Natural killer cell (primary cell): ENCODE data around the gene COX4I2. TPM values are rescaled to one million over a fixed set of nuclear protein-coding genes. Genes with fewer than 3 reads are reported as not detected.

Experiments
- ATAC-seq, 3 donors: fragments of 150-1000 bp in 2 of 3; fragments of 200-7000 bp in 1 of 3; cut with Tn5 transposase; 1 replicate in 1 of 3; 2 replicates in 2 of 3; pipeline ENCODE4 v1.10.0; 2021; ENCODE audit warnings: mild to moderate bottlenecking in 2 of 3, moderate library complexity in 2 of 3
- DNase-seq, 2 donors: peaks; one replicate each; pipeline versions ENCODE4 v3.0.0 to v3.0.0-alpha.2; 2013 to 2021; ENCODE audit warnings: mixed read lengths in 1 of 2
- H3K27ac ChIP-seq: one replicate; pipeline ENCODE4 v1.5.1; 2013; ENCODE audit warnings: mild to moderate bottlenecking, low read length
- H3K27me3 ChIP-seq: one replicate; pipeline ENCODE4 v1.6.1; 2013; ENCODE audit warnings: low read length; ENCODE audit not compliant: control insufficient read depth, insufficient read depth
- H3K36me3 ChIP-seq: one replicate; pipeline ENCODE4 v1.6.1; 2013; ENCODE audit warnings: low read length; ENCODE audit not compliant: control insufficient read depth, insufficient read depth
- H3K4me1 ChIP-seq: one replicate; pipeline ENCODE4 v1.6.1; 2013; ENCODE audit warnings: low read length; ENCODE audit not compliant: control insufficient read depth, insufficient read depth
- H3K4me3 ChIP-seq: one replicate; pipeline ENCODE4 v1.5.1; 2013; ENCODE audit warnings: low read length
- H3K9me3 ChIP-seq: one replicate; pipeline ENCODE4 v1.6.1; 2013; ENCODE audit warnings: low read length; ENCODE audit not compliant: control insufficient read depth, insufficient read depth
- H3K27ac Mint-ChIP-seq, 2 donors: one replicate each; pipeline ENCODE4 v1.8.0; 2022; ENCODE audit warnings: mild to moderate bottlenecking in 2 of 2, mixed read lengths in 2 of 2, moderate library complexity in 1 of 2
- H3K27me3 Mint-ChIP-seq, 2 donors: one replicate each; pipeline ENCODE4 v1.8.0; 2022; ENCODE audit warnings: low read depth in 2 of 2, mixed read lengths in 2 of 2
- H3K36me3 Mint-ChIP-seq: one replicate; pipeline ENCODE4 v1.8.0; 2022; ENCODE audit warnings: mixed read lengths
- H3K4me1 Mint-ChIP-seq, 2 donors: one replicate each; pipeline ENCODE4 v1.8.0; 2022; ENCODE audit warnings: mixed read lengths in 2 of 2
- H3K4me3 Mint-ChIP-seq: one replicate; pipeline ENCODE4 v1.8.0; 2022; ENCODE audit warnings: mild to moderate bottlenecking, moderate library complexity, mixed read lengths
- H3K9me3 Mint-ChIP-seq, 2 donors: one replicate each; pipeline ENCODE4 v1.8.0; 2022; ENCODE audit warnings: mixed read lengths in 2 of 2
- CTCF ChIP-seq: fragments of 200-600 bp; IDR thresholded peaks from one replicate; pipeline ENCODE4 v1.8.0; 2022; ENCODE audit warnings: antibody characterized with exemption
- WGBS: methylation state at CpG from one replicate; pipeline ENCODE4 v1.1.7; 2013; ENCODE audit warnings: missing lambda C conversion rate; ENCODE audit not compliant: insufficient coverage; 5-methylcytosine and 5-hydroxymethylcytosine counted together
- intact Hi-C: fragments of 100-400 bp; cut with micrococcal nuclease; formaldehyde crosslinking; loops from one replicate; pipeline ENCODE4 v1.14.2; 2022
- total RNA-seq, 4 donors: library from RNA; stranded (reverse); fragments of 120-200 nt in 1 of 4; gene quantifications; one replicate each; pipeline versions ENCODE4 v1.2.3 to v1.2.4, GENCODE V29; 2013 to 2022

COX4I2 gene
- total RNA-seq, 3 donors from 2014 or later (not counting 1 experiment from before 2014, with no cell fraction given) = not detected

GRCh38 chr20:31678389-31679356, 41.0 kb downstream of the COX4I2 start:
- Histone ChIP-seq H3K27ac (peak overlapping the region; percentile 50), H3K4me1 (peaks cover 90% of the 10 kb centered on the region), H3K27me3 (no peaks in the 10 kb centered on the region), H3K4me3 (no peak overlapping the region), H3K36me3 (peaks cover 13% of the 10 kb centered on the region), H3K9me3 (no peaks in the 10 kb centered on the region)
- WGBS = 80% methylated on average over 9 of the region's 9 CpGs
- Mint-ChIP-seq H3K27me3 (no peaks in the 10 kb centered on the region), H3K9me3 (no peaks in the 10 kb centered on the region), H3K36me3 (peaks cover 13% of the 10 kb centered on the region), H3K4me3 (peak overlapping the region; percentile 95), H3K27ac (peak overlapping the region; percentile 89 to 100), H3K4me1 (peaks cover 97 to 99% of the 10 kb centered on the region in 2 donors)
- intact Hi-C loops = no loop called here
- no peak for TF ChIP-seq CTCF
- ATAC-seq (no peak), DNase-seq (no peak)

- Mint-ChIP-seq H3K27ac (peak overlapping the region; percentile 89 to 100), H3K27me3 (no peaks in the 10 kb centered on the region), H3K36me3 (peaks cover 13% of the 10 kb centered on the region), H3K4me1 (peaks cover 97 to 99% of the 10 kb centered on the region in 2 donors), H3K4me3 (peak overlapping the region; percentile 95), H3K9me3 (no peaks in the 10 kb centered on the region)
- H3K4me3 ChIP-seq = no peak overlapping the region
- ATAC-seq (no peak), DNase-seq (no peak)
- no peaks in the 10 kb centered on the region for H3K27me3 ChIP-seq
- H3K36me3 ChIP-seq = peaks cover 13% of the 10 kb centered on the region
- no peaks in the 10 kb centered on the region for H3K9me3 ChIP-seq
- H3K27ac ChIP-seq = peak overlapping the region; percentile 50
- no peak for TF ChIP-seq CTCF
- H3K4me1 ChIP-seq = peaks cover 89% of the 10 kb centered on the region
- 90% methylated on average over 9 of the region's 9 CpGs for WGBS
- intact Hi-C loops = no loop called here
Observed at GRCh38 chr20:31679357-31680285, 41.9 kb downstream of the COX4I2 start.

- H3K36me3 ChIP-seq = peaks cover 13% of the 10 kb centered on the region
- no peaks in the 10 kb centered on the region for H3K9me3 ChIP-seq
- H3K36me3 Mint-ChIP-seq = peaks cover 13% of the 10 kb centered on the region
- H3K4me1 ChIP-seq = peaks cover 89% of the 10 kb centered on the region
- H3K4me1 Mint-ChIP-seq = peaks cover 97 to 99% of the 10 kb centered on the region in 2 donors
- H3K4me3 Mint-ChIP-seq = peak overlapping the region; percentile 95
- H3K9me3 Mint-ChIP-seq = no peaks in the 10 kb centered on the region
- H3K27ac ChIP-seq = peak overlapping the region; percentile 24
- H3K27me3 ChIP-seq = no peaks in the 10 kb centered on the region
- no peak for TF ChIP-seq CTCF
- ATAC-seq (no peak), DNase-seq (no peak)
- H3K4me3 ChIP-seq = no peak overlapping the region
- intact Hi-C loops = no loop called here
- 82% methylated on average over 6 of the region's 7 CpGs for WGBS
- H3K27ac Mint-ChIP-seq = peak overlapping the region; percentile 89 to 100
- H3K27me3 Mint-ChIP-seq = no peaks in the 10 kb centered on the region
Observed at GRCh38 chr20:31680286-31681127, 42.8 kb downstream of the COX4I2 start.
